Eye (tissue), 1 donor: ENCODE data around the gene GLDN.

Experiments used
- DNase-seq: peaks from one replicate; pipeline ENCODE4 v3.0.0-alpha.2; 2015

The GLDN gene

DNA sequence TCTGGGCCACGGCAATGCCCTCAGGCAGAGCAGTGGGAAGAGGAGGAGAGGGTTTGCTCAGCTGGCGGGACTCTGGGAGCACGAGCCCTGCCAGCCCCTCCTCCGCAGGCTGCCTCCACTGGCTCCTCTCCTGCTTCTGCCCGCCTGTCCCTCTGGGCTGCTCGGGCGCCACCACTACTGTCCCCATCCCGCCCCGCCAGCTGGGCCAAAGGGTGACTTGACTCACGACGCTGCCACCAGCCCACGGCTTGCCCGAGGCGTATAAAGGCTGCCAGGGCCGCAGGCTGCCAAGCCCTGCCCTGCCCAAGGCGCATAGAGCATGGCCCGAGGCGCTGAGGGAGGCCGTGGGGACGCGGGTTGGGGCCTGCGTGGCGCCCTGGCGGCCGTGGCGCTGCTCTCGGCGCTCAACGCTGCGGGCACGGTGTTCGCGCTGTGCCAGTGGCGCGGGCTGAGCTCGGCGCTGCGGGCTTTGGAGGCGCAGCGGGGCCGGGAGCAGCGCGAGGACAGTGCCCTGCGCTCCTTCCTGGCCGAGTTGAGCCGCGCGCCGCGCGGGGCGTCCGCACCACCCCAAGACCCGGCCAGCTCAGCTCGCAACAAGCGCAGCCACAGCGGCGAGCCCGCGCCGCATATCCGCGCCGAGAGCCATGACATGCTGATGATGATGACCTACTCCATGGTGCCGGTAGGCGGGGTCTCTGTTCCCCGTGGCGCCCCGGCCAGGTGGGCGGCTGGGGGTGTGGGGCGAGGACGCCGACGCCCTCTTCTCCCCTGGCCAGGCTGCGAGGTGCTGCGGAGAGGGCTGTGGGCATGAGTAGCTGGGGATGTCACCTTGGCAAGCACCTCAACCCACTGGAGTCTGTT, at the start of gene GLDN:
GLDN (plus strand) TSS at position 290 of the 861 bp plus-strand sequence; CDS start at position 320, 30 bp downstream.
- DNase-seq: peak; percentile 65

DNA sequence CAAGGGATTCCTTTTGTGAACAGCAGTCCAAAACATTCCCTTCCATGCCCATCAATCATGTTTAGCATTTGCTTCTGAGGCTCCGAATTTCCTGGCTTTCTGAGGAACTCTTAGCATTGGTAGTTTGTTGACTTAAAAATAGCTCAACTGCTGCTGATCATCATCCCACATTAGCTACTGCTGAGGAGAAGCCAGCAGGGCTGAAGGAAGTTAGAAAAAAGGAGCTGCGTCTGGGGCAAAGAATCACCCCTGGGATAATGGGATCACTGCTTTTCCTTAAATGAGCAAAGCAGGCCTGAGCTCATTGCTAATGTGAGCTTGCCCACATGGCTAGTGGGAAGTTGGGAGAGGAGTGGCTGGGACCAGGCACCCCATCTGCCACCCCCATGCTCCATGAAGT, 42.8 kb upstream of the GLDN start:
- no peak for DNase-seq

DNA sequence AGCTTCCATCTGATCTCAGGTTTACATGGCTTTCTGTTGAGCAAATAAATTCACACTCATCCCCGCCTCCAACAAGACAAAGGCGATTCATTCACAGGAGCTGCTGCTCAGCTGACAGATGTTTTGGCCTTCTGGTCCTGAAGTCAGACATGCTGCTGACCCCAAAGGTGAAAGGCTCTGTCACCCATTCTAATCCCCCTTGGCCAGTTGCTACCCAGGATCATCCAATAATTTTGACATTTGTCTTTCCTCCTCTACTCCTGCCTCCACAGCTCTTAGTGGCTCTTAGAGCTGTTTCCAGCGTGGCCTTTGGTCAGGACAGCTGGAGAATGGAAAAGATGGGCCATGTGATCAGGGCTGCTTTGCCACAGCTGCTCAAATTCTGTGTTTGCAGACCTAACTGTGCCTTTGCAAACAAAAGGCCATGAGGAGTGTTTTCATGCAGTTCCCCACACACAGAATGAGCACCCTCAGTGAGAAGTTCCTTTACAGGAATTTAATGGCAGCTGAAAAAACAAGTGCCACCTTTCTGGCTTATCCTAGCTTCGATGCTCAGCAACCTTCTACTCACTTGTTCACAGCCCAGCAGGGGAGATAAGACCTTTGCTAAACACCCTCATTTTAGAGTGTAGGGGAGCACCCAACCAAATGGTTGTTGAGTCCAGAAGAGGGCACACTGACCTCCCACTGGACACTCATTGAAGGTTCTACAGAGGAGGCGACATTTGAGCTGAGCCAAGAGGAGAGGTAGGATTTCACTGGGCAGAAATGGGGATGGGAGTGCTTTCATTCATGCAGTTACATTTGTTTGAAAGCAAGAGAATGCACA, 42.1 kb upstream of the GLDN start:
- DNase-seq: no peak

DNA sequence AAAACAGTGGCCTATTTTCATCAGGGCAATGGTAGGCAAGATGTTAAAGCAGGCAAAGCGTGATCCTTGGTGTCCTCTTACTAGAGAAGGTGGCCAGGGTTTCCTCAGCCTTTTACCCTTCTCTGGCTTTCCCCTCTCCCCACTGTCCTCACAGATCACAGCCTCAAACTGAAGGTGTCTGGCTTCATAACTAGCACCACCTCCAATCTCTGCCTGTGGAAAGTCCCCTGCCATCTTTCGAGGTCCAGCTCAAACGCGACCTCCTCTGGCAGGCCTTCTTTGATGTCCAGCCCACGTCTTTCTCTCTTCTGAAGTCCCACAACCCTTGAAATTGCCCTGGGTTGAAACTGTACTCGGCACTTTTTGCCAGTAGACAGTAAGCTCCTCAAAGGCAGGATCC, 39.0 kb upstream of the GLDN start:
- no peak for DNase-seq

DNA sequence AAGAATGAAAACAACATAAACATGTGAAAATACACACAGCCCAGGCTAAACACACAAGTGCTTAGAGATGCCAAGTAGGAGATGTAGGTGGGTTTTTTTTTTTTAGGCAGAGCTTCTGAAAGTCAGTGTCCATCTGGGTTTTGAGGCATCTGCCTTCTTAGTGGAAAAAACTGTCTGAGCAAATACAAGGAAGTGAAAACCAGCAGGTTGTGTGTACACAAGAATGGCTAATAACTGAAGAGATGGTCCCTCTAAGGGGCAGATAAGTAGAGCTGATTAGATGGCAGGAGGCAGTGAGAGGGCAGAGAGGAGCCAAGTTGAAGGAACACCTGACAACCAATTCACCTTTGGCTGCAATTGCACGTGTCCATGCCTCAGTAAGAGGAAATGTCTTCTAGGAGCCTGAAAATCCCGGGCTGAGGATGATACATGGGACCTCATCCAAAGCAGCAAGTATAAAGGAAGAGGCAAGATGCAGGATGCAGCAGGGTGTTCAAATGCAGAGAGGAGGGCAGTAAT, 37.9 kb upstream of the GLDN start:
- no peak for DNase-seq

DNA sequence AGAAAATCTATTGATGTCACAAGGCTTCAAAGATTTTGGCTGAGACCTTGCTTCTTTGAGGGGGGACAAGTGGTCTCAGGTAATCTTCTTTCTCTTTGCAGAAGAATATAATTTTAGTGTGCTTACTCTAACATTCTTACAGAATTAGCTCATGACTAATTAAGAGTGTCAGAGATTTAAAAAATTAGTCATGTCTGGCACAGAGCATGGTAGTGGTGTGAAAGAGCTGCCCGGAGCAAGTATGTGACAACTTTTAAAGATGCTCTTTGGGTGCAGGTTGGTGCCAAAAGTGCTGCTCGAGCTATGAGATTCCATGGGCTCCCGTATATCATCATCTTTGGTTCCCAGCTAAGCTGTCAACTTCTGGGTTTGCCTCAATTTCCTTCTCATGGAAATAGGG, 34.1 kb upstream of the GLDN start:
- no peak for DNase-seq

DNA sequence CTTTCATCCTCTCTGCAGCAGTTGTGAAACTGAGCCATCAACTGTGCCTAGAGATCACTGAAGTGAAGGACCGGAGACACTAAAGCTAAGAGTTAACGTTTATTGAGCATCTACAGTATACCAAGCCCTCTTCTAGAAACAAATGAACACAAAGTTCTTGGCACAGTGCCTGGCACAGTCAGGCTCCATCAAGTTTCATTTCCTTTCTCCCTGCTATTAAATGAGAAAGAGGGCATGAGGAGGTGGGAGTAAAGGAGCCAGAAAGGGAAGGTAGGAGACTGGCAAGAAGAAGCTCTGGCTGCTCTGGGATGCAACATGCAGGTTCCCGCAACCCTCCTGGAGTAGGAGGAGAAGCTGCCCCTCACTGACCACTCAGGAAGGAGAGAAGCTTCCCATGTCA, 33.6 kb upstream of the GLDN start:
- DNase-seq: no peak

DNA sequence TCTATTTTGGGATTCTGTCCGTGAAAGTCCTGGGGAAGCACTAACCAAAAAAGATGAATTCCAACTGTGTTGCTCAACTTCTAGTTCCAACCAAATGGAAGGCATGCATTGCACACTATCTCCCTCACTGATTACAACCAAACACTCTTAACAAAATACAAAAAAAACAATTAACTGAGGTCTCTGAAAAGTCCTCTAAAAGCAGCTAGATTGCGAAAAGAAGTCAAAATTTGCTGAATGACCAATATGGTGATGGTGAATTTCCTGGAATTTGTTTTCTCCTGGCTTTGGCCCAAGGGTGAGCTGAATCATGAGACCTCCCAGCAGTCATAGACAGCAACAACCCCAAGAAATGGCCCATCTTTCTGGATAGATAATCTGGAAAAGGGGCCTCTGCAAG, 31.4 kb upstream of the GLDN start:
- DNase-seq: no peak

DNA sequence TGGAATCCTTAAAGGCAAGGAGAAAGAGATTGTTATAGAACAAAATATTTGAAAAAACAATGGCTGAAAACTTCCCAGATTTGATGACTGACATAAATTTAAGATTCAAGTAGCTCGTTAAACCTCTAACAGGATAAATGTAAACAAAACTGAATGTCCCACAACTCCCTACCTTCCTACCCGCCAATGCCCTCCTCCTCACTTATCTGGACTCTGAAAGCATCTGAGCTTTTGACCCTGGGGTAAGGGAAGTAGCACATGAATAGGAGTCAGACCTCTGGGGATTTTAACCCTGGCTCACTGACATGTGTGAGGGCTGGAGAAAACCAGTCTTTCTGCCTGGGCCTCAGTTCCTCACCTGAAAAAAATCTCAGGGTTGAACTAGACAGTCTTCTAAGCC, 29.9 kb upstream of the GLDN start:
- no peak for DNase-seq

DNA sequence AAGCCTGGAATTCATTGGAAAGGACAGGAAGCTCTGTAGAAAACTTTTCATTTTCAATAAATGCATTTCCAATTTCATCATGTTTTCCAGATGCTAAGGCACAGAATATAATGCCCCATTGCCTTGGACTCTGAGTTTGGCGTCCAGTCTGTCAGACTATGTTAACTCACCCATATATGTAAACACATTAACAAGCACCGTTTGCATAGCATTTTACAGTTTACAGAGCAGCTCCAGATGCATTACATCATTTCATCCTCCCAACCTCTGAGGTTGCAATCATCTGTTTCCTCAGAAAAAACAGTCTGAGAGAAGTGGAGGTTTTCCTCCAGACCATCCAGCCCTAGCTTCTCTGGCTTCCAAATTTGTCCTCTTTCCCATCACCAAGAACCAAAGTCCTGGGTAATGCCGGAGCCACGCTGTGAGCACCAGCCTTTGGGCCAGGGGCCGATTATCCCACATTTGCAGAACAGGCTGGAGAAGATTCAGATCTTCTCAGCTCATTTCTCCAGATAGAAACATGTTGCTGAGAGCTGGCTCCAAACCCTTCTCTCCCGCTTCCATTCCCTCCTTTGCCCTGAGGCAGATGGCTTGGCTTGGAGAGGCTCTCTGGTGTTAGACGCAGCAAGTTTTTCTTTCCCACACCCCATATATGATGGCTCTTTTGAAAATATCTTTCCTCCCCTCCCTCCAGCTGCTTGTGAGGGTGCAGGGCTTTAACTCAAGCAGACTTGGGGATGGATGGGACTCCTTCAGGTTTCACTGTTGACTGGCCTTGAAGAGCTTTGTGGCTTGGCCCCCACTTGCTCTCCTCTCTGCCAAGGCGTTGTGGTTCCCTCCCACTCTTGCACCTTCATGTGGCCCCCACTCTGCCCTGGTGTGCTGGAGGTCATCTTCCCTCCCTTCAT, 29.0 kb upstream of the GLDN start:
- DNase-seq: peak; percentile 8

DNA sequence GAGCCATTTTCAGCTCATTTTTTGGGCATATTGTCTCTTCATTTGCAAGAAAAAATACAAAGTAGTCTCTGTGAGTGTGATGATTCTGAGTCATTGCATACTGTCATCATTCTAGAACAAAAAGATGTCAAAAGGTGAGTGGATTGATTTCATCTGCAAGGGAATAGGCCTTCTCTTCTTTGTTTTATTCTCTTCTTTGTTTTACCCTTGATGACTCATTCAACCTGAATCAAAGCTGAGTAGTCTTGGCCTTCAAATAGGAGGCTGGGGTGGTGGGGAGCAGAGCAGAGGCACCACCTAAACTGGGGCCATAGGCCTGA, 28.4 kb upstream of the GLDN start:
- DNase-seq: no peak

DNA sequence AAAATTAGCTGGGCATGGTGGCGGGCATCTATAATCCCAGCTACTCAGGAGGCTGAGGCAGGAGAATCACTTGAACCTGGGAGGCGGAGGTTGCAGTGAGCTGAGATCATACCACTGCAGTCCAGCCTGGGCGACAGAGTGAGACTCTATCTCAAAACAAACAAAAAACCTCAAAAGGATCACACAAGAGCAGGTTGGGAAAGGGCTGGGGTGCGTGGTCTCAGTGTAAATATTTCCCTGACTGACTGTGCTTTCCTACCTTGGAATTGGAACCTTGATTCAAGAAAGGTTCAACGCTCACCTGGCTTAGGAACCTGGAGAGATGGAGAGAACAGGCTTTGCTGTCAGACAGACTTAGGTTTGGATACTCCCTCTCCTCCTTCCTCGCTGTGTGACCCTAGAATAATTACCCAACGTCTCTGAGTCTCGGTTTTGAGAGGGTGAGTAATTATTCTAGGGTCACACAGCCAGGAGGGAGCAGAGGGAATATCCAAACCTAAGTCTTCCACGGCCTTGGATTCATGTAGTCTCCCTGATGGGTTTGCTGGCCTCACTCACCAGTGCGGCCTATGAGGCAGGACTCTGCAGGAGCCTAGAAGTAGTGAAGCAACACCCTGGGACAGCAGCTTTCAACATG, 27.7 kb upstream of the GLDN start:
- DNase-seq: no peak

DNA sequence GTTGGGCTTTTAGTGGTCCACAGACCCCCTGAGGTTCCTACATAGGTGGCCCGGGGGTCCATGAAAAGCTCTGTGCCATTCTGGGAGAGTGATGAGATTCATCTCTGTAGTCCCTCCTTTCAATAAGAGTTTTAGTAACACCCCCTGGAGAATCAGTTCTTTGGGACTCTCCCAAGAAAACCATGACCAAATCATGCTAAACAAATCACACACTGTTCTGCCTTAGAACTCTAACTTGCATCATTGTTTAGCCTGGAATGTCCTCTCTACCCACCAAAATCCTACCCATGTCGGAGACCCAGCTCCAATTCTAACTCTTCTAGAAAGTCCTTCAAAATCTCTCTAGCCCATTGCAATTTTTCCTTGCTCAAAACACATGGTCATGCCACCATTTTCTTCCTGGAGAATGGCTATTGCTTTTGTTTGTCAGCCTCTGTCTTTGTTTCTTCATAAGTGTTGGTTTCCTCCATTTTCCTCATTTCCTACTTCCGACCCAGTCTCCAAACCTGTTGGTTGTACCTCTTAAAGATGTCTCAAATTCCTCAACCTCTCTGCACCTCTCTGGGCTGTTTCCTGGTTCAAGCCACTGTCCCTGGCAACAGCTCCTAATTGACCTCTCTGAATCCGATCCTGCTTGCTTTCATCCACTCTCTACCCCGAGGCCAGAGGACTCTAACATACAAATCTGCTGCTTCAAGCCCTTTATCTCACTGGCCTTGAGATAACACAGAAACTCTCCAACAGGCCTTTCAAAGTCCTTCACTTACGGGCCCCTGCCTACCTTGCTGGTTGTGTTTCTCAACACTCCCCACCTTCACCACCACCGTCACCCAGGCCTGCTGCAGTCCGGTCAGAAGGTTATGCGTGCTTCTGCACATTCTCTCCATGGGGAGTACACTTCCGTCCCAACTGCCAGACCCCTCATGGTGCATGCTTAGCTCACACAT, 26.8 kb upstream of the GLDN start:
- DNase-seq: no peak

DNA sequence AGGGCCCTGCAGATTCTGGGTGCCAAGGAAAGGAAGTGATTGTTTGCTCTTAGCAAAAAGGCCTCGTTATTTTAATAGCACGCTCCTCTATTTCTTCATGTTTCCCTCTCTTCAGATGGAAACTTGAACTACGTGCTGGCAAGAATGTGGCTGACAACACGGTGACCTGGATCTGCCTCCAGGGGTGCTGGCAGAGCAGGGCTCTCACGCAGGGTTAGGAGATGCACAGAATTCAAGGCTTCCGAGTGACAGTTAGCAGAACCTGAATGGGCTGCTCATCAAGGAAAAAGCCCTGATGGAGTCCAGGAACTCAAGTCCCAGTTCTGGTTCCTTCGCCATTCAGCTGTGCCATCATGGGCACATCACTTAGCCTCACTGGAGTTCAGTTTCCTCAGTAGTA, 25.7 kb upstream of the GLDN start:
- no peak for DNase-seq

DNA sequence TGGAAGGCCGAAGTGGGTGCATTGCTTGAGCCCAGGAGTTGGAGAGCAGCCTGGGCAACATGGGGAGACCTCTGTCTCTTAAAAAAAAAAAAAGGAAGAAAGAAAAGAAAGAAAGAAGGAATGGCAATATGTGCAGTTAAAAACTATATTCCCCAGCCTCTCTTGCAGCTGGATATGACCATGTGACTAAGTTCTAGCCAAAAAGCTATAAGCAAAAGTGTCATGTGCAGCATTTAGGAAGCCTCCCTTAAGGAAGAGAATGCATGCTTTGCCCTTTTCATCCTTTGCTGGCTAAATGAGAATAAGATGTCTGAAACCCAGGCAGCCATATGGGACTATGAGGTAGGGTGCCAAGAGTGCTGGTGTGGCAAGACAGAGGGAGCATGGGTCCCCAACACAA, 24.8 kb upstream of the GLDN start:
- DNase-seq: no peak

DNA sequence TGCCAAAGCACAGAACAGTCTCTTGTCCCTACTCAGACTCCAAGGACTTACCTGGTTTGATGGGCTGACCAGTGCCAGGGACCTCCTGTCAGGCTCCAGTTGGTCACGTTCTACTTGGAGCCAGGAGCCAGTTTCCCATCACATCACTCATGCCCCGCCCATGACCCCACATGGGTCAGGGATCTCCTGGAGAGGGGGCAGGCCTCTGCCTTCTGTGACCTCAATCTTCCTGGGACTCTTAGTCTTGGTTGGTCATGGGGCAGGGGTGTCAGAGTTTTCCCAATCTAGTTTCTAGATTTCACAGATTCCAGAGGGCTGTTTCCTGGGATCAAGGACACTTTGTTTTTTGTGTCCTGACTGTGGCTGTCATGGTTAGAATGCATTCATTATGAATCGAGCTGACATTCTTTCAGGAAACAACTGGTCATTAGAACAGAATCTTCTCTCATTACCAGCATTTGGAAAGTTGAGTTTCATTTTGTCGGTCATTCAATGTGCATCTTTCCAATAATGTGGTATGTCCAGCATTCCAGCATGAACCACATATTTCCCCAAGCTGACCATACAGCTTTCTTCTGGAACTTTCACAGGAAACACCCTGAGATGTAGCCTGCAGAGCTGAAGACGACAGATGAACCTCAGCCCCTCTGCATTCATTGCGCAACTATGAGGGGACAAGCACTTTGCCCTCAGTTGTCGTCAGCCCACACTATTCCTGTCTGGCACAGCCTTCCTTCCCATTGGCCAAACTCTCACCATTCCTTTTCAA, 22.9 kb upstream of the GLDN start:
- no peak for DNase-seq

DNA sequence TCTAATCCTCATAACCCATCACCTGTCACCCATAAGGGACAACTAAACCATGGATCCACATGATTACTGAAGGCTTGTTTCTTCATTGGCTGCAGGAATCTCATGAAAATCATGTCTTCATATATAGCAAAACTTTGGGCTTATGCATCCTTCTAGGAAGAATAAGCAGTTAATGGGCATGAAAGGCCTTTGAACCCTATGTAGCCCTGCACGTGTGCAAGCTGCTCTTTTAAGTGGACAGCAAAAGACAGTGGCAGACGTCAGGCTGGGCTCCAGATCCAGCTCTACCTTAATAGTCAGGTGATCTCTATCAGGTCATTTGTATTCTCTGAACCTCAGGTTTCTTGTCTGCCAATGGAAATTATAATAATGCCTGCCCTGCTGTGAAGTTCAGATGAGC, 21.9 kb upstream of the GLDN start:
- no peak for DNase-seq

DNA sequence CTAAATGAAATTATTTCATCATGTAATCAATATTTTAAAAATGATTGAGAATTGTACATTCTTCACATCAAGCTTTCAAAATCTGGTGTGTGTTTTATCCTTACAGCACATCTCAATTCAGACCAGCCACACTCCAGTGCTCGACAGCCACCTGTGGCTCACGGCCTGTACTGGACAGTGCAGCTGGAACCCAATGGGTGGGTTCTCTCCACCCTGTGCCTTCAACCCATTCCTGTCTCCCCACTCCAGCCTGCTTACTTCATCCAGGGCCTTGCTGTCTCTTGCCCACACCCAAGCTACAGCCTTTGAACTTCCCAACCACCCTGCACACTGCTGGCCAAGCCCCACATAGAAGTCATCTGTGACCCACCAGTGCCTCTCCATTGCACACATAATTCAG, 20.6 kb upstream of the GLDN start:
- no peak for DNase-seq

DNA sequence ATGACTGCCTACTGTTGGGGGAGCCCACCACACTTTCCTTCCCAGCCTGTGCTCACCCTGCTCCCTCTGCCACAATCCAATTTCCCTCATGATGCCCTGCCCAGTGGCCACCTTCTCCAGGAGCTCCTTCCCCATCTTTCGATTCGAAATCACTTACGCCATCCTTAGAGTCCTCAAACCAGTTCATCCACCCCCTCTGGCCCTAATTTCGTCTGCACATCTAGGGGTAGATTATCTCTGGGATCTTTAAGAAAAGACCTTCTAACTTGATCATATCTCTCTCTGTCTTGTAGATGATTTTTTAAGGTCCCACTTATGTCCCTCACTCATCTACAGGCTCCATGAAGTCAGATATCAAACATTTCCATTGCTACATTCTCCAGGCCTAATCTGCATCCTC, 20.1 kb upstream of the GLDN start:
- DNase-seq: no peak

DNA sequence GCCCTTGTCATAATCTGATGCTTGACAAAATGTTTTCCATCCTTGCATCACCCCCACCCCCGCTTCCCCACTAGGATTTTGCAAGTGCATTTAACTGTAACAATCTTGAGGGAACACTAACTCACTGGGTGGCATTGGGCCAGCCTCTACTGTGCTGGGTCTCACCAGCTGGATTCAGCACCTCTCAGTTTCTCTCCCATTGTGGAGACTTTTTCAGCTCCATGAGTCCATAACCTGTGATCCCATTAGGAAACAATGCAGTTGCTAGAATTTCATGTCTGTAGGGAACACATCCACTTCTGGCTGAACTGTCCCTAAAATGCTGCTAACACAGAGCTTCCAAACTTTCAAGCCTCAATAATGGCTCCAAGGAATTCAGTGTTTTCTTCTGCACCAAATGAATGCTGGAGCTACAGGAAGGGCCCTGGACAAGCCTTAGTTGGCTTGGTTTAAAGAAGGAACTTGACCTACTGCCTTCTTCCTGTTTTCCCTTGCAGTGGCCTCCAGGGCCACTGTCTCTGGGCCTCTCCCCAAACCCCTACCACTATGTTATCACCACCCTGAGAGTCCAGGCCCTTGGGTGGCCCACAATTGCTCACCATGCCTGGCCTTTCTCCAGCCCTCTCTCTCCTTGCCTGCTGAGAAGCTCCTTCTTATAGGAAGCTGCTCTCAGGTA, 18.7 kb upstream of the GLDN start:
- no peak for DNase-seq
